ENCODE results near the gene HTR3E.
"Not testable (repeated sequence)": the region's sequence is repeated elsewhere in the genome, so short reads cannot be mapped to it uniquely, and the experiment has no call there.

HTR3E gene

DNA sequence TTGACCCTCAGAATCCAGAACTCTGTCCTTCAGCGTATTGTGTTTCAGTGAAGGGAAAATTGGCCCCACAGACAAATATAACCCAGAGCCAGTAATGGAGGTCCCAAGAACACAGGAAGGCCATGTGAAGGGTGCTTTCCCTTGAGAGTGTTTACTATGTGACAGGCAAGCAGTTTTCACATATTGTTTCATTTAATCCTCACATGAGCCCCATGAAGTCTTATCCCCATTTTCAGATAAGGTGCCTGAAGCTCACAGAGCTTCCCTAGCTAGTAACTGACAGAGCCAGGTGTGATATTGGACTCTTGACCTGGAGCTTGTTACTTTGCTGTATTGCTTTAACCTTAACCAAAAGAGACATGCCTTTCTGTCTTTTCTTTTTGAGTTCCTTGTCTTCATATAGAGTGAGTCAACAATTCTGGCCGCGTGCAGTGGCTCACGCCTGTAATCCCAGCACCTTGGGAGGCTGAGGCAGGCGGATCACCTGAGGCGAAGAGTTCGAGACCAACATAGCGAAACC lies 48.9 kb downstream of the HTR3E start:
- peak overlapping the region; percentile 48 for H3K27ac ChIP-seq
- TF ChIP-seq, protein P1, sequence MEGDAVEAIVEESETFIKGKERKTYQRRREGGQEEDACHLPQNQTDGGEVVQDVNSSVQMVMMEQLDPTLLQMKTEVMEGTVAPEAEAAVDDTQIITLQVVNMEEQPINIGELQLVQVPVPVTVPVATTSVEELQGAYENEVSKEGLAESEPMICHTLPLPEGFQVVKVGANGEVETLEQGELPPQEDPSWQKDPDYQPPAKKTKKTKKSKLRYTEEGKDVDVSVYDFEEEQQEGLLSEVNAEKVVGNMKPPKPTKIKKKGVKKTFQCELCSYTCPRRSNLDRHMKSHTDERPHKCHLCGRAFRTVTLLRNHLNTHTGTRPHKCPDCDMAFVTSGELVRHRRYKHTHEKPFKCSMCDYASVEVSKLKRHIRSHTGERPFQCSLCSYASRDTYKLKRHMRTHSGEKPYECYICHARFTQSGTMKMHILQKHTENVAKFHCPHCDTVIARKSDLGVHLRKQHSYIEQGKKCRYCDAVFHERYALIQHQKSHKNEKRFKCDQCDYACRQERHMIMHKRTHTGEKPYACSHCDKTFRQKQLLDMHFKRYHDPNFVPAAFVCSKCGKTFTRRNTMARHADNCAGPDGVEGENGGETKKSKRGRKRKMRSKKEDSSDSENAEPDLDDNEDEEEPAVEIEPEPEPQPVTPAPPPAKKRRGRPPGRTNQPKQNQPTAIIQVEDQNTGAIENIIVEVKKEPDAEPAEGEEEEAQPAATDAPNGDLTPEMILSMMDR (conservative IDR thresholded peaks at IDR 0.05) = no peak

DNA sequence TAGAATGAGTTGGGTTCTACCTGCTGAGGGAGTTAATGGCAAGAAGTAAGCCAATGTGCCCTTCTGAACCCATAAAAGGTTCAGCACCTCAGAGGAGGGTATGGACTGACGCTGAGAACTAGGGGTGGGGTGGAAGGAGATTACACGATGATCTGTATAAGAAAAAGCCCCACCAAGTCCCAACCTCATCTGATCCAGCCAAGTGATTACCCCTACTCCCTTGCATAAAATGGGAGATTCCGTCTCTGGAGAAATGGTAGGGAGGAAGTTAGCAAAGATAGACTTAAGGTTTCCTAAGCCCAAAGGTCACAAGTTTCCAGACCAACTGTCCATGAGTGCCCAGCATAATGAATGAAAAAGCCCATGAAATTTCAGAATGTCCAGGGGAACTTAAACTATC lies 51.2 kb downstream of the HTR3E start:
- TF ChIP-seq, protein P1 (conservative IDR thresholded peaks at IDR 0.05) = no peak

DNA sequence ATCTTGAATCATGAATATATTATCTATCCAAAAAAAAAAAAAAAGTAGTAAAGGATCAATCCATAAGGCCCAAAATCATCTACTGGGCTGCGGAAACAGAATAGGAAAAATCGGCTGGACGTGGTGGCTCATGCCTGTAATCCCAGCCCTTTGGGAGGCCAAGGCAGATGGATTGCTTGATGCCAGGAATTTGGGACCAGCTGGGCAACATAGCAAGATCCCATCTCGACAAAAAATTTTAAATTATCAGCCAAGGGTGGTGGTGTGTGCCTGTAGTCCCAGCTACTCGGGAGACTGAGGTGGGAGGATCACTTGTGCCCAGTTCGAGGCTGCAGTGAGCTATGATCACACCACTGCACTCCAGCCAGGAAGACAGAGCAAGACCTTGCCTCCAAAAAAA lies 52.3 kb downstream of the HTR3E start:
- TF ChIP-seq, protein P1 (conservative IDR thresholded peaks at IDR 0.05) = no peak

More for the DNA sequence above, 51.2 kb downstream of the HTR3E start:
- no peak overlapping the region for H3K27ac ChIP-seq

DNA sequence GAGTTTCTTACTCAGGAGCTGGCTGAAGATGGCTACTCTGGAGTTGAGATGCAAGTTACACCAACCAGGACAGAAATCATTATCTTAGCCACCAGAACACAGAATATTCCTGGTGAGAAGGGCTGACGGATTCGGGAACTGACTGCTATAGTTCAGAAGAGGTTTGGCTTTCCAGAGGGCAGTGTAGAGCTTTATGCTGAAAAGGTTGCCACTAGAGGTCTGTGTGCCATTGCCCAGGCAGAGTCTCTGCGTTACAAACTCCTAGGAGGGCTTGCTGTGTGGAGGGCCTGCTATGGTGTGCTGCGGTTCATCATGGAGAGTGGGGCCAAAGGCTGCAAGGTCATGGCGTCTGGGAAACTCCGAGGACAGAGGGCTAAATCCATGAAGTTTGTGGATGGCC lies 52.9 kb downstream of the HTR3E start:
- TF ChIP-seq, protein P1 (conservative IDR thresholded peaks at IDR 0.05) = peak; percentile 25; the same call in 1 of the 2 replicates
- not testable (repeated sequence) for H3K27ac ChIP-seq

More for the DNA sequence above, 52.3 kb downstream of the HTR3E start:
- H3K27ac ChIP-seq = no peak overlapping the region

DNA sequence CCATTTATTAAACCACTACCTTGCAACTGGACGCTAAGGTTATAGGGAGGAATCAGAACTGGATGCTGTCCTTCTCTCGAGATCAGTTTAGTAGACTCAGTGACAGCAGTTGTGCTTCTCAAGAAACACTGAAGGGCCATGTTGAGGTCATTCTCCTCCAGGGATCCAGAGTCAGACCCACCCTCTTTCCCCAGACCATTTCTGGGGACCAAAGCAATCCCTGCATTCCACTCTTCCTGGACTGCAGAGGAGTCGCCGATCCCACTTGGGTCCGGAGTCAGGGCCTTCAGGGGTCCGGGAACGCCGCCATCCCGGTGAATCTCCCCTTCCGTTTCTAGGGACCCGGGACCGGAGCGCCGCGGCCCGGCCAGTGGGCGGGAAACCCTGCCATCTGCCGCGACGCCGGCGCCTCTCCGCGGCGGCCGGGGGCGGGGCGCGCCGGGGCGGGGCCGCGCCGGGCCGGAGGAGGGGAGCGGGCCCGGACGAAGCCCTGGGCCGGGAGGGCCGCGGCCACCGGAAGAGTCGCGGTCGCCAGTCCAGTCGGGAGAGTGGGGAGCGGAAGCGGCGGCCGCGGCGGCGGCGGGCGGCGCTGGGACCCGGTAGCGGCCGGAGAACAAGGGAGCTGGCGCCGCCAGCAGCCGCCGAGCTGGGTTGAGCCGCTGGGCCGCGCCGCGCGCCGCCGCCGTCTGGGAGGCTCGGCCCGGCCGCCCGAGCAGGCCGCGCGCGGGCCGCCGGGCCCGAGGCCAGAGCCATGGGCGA lies 58.2 kb downstream of the HTR3E start, which contains the start of gene DVL3:
Gene DVL3, plus strand, starts transcription at position 493 of the 759 bp plus-strand sequence. Its CDS starts 259 bp downstream, at position 752.
- TF ChIP-seq, protein P1 (conservative IDR thresholded peaks at IDR 0.05) = no peak
- peak within 1 kb of the TSS; percentile 90 for H3K27ac ChIP-seq

DNA sequence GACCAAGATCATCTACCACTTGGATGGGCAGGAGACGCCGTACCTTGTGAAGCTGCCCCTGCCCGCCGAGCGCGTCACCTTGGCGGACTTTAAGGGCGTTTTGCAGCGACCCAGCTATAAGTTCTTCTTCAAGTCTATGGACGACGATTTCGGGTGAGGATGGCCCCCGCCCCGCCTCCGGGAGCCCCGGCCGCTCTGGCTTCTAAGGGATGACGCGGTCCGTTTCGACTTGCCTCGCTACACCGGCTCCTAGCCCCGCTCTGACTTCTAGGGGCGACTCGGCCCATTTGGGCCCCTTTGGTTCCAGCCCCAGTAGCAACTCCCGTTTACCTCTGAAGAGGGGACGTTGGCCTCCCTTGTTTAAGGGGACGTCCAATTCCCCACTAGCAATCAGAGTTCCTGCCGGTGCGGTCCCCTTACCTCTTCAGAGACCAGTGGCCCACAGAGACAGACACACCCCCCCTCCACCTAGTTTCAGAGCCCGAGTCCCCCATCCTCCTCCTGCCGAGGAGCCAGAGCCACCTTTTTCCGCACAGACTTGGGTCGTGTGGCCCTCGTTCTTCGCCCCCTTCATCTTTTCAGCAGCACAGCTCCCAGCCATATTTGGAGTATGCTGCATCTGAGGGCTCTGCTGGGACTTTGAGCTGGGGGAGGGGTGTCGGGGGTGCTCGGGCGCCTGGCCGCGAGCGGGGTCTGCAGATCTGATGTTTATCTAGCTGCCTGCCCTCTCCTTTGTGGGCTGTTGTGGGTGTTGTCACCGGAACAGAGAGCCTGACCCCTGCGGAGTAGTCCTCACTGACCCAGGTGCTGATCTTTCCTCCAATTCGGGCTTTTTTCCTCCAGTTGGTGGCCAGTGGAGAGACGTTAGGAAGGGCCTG lies 59.0 kb downstream of the HTR3E start:
- TF ChIP-seq, protein P1 (conservative IDR thresholded peaks at IDR 0.05) = no peak
- peak overlapping the region; percentile 90 for H3K27ac ChIP-seq

DNA sequence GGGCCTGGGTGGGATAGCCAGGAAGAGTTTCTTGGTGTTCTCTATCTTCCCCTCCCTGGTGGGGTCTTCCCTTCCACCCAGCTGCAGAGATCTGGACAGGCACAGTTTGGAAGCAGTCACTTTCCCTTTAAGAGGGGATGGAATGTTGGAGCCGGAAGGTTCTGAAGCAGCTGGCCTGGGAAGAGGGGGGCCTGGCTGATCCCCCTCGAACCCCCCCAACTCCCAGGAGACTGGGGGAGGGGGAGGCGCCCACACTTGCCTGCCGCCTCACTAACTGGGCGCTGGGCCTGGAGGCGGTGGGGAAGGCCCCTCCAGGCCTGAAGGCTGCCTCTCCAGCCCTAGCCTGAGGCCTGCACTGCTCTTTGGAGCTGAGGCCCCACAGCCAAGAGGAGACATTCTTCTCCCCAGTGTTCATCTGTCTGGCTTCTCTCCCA lies 59.7 kb downstream of the HTR3E start:
- TF ChIP-seq, protein P1 (conservative IDR thresholded peaks at IDR 0.05) = no peak
- peak overlapping the region; percentile 90 for H3K27ac ChIP-seq
